ENCODE data around the gene RTN1.

GRCh38 chr14:59882957-59883356 lies 12.4 kb upstream of the RTN1 start:
- TF ChIP-seq POLR2A (IDR thresholded peaks at IDR 0.05) (no peak), CTCF (IDR thresholded peaks at IDR 0.05) (no peak)

Measured in suprapubic skin (tissue), 3 donors.